K562 (cell line): ENCODE results near the gene C1orf50. TPM values are rescaled to one million over a fixed set of nuclear protein-coding genes. Genes with fewer than 3 reads are reported as not detected.
"Not testable (repeated sequence)": the region's sequence is repeated elsewhere in the genome, so short reads cannot be mapped to it uniquely, and the experiment has no call there.

Source experiments
- ATAC-seq: fragments of 200-7000 bp; cut with Tn5 transposase; 3 replicates; pipeline ENCODE4 v1.9.1; 2020; ENCODE audit warnings: moderate library complexity
- BruUV-seq: library from RNA; stranded (reverse); fragments of 400-500 nt; replicated peaks from 2 replicates; lab custom pipeline; 2021; lab: Mats Ljungman, UMichigan
- CTCF ChIA-PET: fragments of 300-600 bp; formaldehyde crosslinking; extraction: SDS; loops from one replicate; lab custom pipeline; 2021; ENCODE audit warnings: low intra/inter-chr PET ratio; lab: Yijun Ruan, JAX
- POLR2A ChIA-PET: fragments of 300-600, 350-650 bp; sonication (Branson Sonifier 250); formaldehyde crosslinking; extraction: SDS; loops from one replicate; lab custom pipeline; 2021; ENCODE audit warnings: antibody characterized with exemption, inconsistent platforms; lab: Yijun Ruan, JAX
- DNase-seq, 4 experiments: peaks; one replicate each; pipeline versions ENCODE4 v3.0.0 to v3.0.0-alpha.2; 2011 to 2018; ENCODE audit warnings: low spot score in 3 of 4, mixed read lengths in 3 of 4; ENCODE audit errors: extremely low read depth in 1 of 4
- FAIRE-seq: peaks from 2 replicates; lab custom pipeline; 2011; peaks lifted over from hg19 to GRCh38; lab: Jason Lieb, UNC
- H2AFZ ChIP-seq: 2 replicates; pipeline ENCODE4 v1.6.0; 2011; ENCODE audit warnings: low read depth, low read length, control low read depth, inconsistent platforms
- H3K27ac ChIP-seq: fragments of 200-600 bp; 3 replicates; pipeline ENCODE4 v1.8.0; 2011; ENCODE audit warnings: low read depth, mild to moderate bottlenecking, control low read depth, inconsistent platforms, low read length, moderate library complexity, mixed read lengths; ENCODE audit errors: extremely low read depth
- H3K27me3 ChIP-seq, 2 experiments: fragments of 300-600 bp in 1 of 2; 2 replicates in 1 of 2; 3 replicates in 1 of 2; pipeline versions ENCODE4 v1.6.0 to v1.8.0; 2011; ENCODE audit warnings: inconsistent platforms in 2 of 2, low read length in 2 of 2, mild to moderate bottlenecking in 1 of 2, mixed read lengths in 1 of 2, moderate library complexity in 1 of 2; ENCODE audit not compliant: control insufficient read depth in 2 of 2, insufficient read depth in 2 of 2
- H3K36me3 ChIP-seq: fragments of 300-600 bp; 3 replicates; pipeline ENCODE4 v1.8.0; 2011; ENCODE audit warnings: mild to moderate bottlenecking, low read length, inconsistent platforms; ENCODE audit not compliant: control insufficient read depth, insufficient read depth
- H3K4me1 ChIP-seq, 2 experiments: fragments of 200-600 bp in 1 of 2; replicated peaks in 1 of 2; 2 replicates in 1 of 2; 3 replicates in 1 of 2; pipeline versions ENCODE4 v1.5.1 to v1.8.0; 2011; ENCODE audit warnings: inconsistent platforms in 2 of 2, low read length in 2 of 2, mild to moderate bottlenecking in 1 of 2, mixed read lengths in 1 of 2, moderate library complexity in 1 of 2; ENCODE audit not compliant: control insufficient read depth in 2 of 2, insufficient read depth in 2 of 2
- H3K4me2 ChIP-seq: 2 replicates; pipeline ENCODE4 v1.6.1; 2011; ENCODE audit warnings: low read length, control low read depth, inconsistent platforms, mixed read lengths; ENCODE audit not compliant: insufficient read depth
- H3K4me3 ChIP-seq: fragments of 200-600 bp; sonication (generic), shearing (Covaris generic); 2 replicates; pipeline ENCODE4 v1.5.1; 2016; ENCODE audit warnings: control low read depth, inconsistent platforms
- H3K79me2 ChIP-seq: fragments of 200-600 bp; 3 replicates; pipeline ENCODE4 v1.8.0; 2011; ENCODE audit warnings: low read length, inconsistent platforms; ENCODE audit not compliant: control insufficient read depth, insufficient read depth
- H3K9ac ChIP-seq, 2 experiments: 2 replicates each; pipeline versions ENCODE4 v1.6.0 to v1.6.1; 2011; ENCODE audit warnings: low read depth in 2 of 2, low read length in 2 of 2, control low read depth in 1 of 2, inconsistent platforms in 1 of 2, mild to moderate bottlenecking in 1 of 2, mixed read lengths in 1 of 2; ENCODE audit not compliant: insufficient read depth in 1 of 2
- H3K9me1 ChIP-seq: one replicate; pipeline ENCODE4 v1.6.0; 2011; ENCODE audit warnings: inconsistent platforms, mild to moderate bottlenecking, low read length, moderate library complexity; ENCODE audit not compliant: control insufficient read depth, insufficient read depth
- H3K9me3 ChIP-seq: replicated peaks from 2 replicates; pipeline ENCODE4 v1.5.1; 2011; ENCODE audit warnings: low read depth, low read length, inconsistent platforms; ENCODE audit not compliant: control insufficient read depth, insufficient read depth
- H4K20me1 ChIP-seq: replicated peaks from 2 replicates; pipeline ENCODE4 v1.6.1; 2011; ENCODE audit warnings: low read length, inconsistent platforms, mixed read lengths; ENCODE audit not compliant: control insufficient read depth, insufficient read depth
- EGR1 ChIP-seq: fragments of 450-650 bp; conservative IDR thresholded peaks from 2 replicates; pipeline ENCODE4 v1.6.1; 2017; ENCODE audit warnings: mild to moderate bottlenecking
- MTA3 ChIP-seq: fragments of 450-650 bp; formaldehyde crosslinking; IDR thresholded peaks from 2 replicates; pipeline ENCODE4 v1.6.1; 2017; ENCODE audit warnings: mild to moderate bottlenecking, borderline replicate concordance
- ZNF121 ChIP-seq: sonication (generic); formaldehyde crosslinking; conservative IDR thresholded peaks from 2 replicates; pipeline ENCODE4 v1.8.0; 2022; ENCODE audit warnings: missing genetic modification reagents
- ZNF436 ChIP-seq: fragments of 250-450, 450-650 bp; sonication (Bioruptor Pico); formaldehyde crosslinking; IDR thresholded peaks from 2 replicates; pipeline ENCODE4 v1.7.0; 2020; ENCODE audit warnings: mild to moderate bottlenecking
- ZNF445 ChIP-seq: fragments of 250-450 bp; sonication (Bioruptor Pico); IDR thresholded peaks from 2 replicates; pipeline ENCODE4 v1.4.0; 2020; ENCODE audit warnings: low read depth, mild to moderate bottlenecking, moderate library complexity
- WGBS: fragments of 100-300 bp; shearing (Covaris generic); methylation state at CpG from one replicate; pipeline ENCODE4 v1.1.6; 2016; ENCODE audit warnings: low coverage, mixed read lengths; ENCODE audit not compliant: insufficient coverage; ENCODE audit errors: missing lambda C conversion rate; 5-methylcytosine and 5-hydroxymethylcytosine counted together
- in situ Hi-C: fragments of 300-500 bp; cut with MboI; formaldehyde crosslinking; loops from 4 replicates; pipeline ENCODE4 v1.15.0; 2018; ENCODE audit warnings: inconsistent platforms, mixed read lengths
- intact Hi-C: fragments of 100-400 bp; cut with micrococcal nuclease; formaldehyde crosslinking; loops from 2 replicates; pipeline ENCODE4 v1.14.2; 2022
- polyA plus RNA-seq, 8 experiments: library from polyadenylated mRNA; depleted of rRNA in 4 of 8; stranded (reverse) in 5 of 8; unstranded in 3 of 8; fragments of >200 nt; fragmentation: Nextera tagmentation in 2 of 8; fragmentation: Illumina TruSeq in 1 of 8; extraction: Ambion mirVana in 2 of 8; extraction: Trizol in 1 of 8; gene quantifications; 2 replicates each; pipeline versions ENCODE4 v1.2.1 to v1.2.3, GENCODE V29; 2011 to 2014; ENCODE audit warnings: inconsistent platforms in 1 of 8, missing spikeins in 1 of 8
- total RNA-seq, 7 experiments: library from RNA; depleted of rRNA in 6 of 7; stranded (reverse); fragments of >200 nt in 6 of 7; fragmentation: Illumina TruSeq in 2 of 7; extraction: Trizol in 2 of 7; gene quantifications; 2 replicates each; pipeline versions ENCODE4 v1.2.1 to v1.2.3, GENCODE V29; 2011 to 2021; ENCODE audit warnings: low replicate concordance in 1 of 7

C1orf50 gene
- total and polyA plus RNA-seq, 9 of the 15 experiments (the other 6 are each of a cell fraction or from before 2014, with no cell fraction given) = 0.55 to 13.9 (median 5.2) TPM

- no peak for ATAC-seq
- Histone ChIP-seq H4K20me1 (no peaks in the 10 kb centered on the region), H3K27me3 (no peaks in the 10 kb centered on the region), H3K4me3 (no peak overlapping the region), H2AFZ (no peak overlapping the region), H3K9ac (no peak overlapping the region), H3K79me2 (no peaks in the 10 kb centered on the region), H3K4me1 (no peaks in the 10 kb centered on the region), H3K27ac (no peak overlapping the region), H3K4me2 (no peak overlapping the region), H3K9me1 (no peaks in the 10 kb centered on the region), H3K36me3 (no peaks in the 10 kb centered on the region), H3K9me3 (no peaks in the 10 kb centered on the region)
- no peak for DNase-seq
- ChIA-PET CTCF (no interaction called here), POLR2A (no interaction called here)
- no TSS peak for BruUV-seq
- 28% methylated on average over 6 of the region's 6 CpGs for WGBS
- no peak for TF ChIP-seq MTA3
- TF ChIP-seq ZNF436 = no peak
- peak; percentile 37; the same call in 1 of the 2 replicates for TF ChIP-seq EGR1
- no peak for TF ChIP-seq ZNF445 (CRISPR knock-in tag)
- no peak for FAIRE-seq
- in situ Hi-C loops (no loop called here), intact Hi-C loops (no loop called here)
Measured at GRCh38 chr1:42723511-42723910, 43.5 kb upstream of the C1orf50 start.

GRCh38 chr1:42725820-42726219 lies 41.2 kb upstream of the C1orf50 start:
- BruUV-seq, DNase-seq, H2AFZ ChIP-seq, H3K79me2 ChIP-seq, H4K20me1 ChIP-seq, H3K4me3 ChIP-seq, H3K4me2 ChIP-seq, CTCF ChIA-PET, H3K9me1 ChIP-seq, H3K36me3 ChIP-seq, H3K9ac ChIP-seq, H3K27ac ChIP-seq, H3K4me1 ChIP-seq, FAIRE-seq, intact Hi-C loops, ATAC-seq, H3K9me3 ChIP-seq, H3K27me3 ChIP-seq: not testable (repeated sequence)
- in situ Hi-C loops = loop anchor here (25.0 kb wide), 1 partner anchor 139 kb away; no protein-coding TSS in a partner anchor
- TF ChIP-seq ZNF121 (CRISPR knock-in tag) = peak; percentile 30; the same call in 1 of the 2 replicates
- POLR2A ChIA-PET = interaction anchor here (1.0 kb wide), 1 partner anchor 23 kb away, joined by 3 read pairs; no protein-coding TSS in a partner anchor
- WGBS = 81% methylated on average over 4 of the region's 4 CpGs
